ENCODE results near the gene HADHA. TPM values are rescaled to one million over a fixed set of nuclear protein-coding genes. Genes with fewer than 3 reads are reported as not detected.
A peak's percentile ranks its signal among the peaks of the same experiment; 100 is the strongest.

Gene HADHA
- total and polyA plus RNA-seq, 2 donors (not counting 1 experiment from before 2014, with no cell fraction given): 29.8 to 96.7 TPM

- Histone ChIP-seq H3K36me3 (replicated peaks in 1 of 2; ENCODE audit: control extremely low read depth in 1 of 2, control insufficient read depth in 1 of 2, extremely low read depth in 1 of 2, insufficient read depth in 2 of 2, low read length in 1 of 2) (peaks cover 5 to 16% of the 10 kb centered on the region in 2 experiments), H3K4me1 (ENCODE audit: control insufficient read depth in 2 of 2, insufficient read depth in 2 of 2, low read length in 2 of 2) (peaks cover 31 to 41% of the 10 kb centered on the region in 2 donors), H3K4me2 (replicated peaks; ENCODE audit: low read depth, low read length, poor library complexity, severe bottlenecking) (peak overlapping the region; percentile 91), H3K27ac (ENCODE audit: low read length in 2 of 2) (no peak overlapping the region), H3K4me3 (ENCODE audit: control extremely low read depth in 1 of 5, extremely low read depth in 1 of 5, insufficient read depth in 1 of 5, low read depth in 2 of 5, low read length in 4 of 5) (no peak overlapping the region), H4K20me1 (ENCODE audit: control insufficient read depth, insufficient read depth, low read length, poor library complexity, severe bottlenecking) (peaks cover 20% of the 10 kb centered on the region), H3K79me2 (ENCODE audit: control insufficient read depth, insufficient read depth, low read length) (peaks cover 83% of the 10 kb centered on the region), H3K9ac (ENCODE audit: low read length) (no peak overlapping the region), H3K27me3 (replicated peaks in 1 of 4; ENCODE audit: control extremely low read depth in 1 of 4, control insufficient read depth in 3 of 4, insufficient read depth in 4 of 4, low read length in 3 of 4) (no peaks in the 10 kb centered on the region), H3K9me3 (ENCODE audit: control extremely low read depth in 1 of 3, control insufficient read depth in 2 of 3, insufficient read depth in 1 of 3, low read length in 2 of 3) (no peaks in the 10 kb centered on the region), H2AFZ (ENCODE audit: insufficient read depth, low read depth, low read length, poor library complexity, severe bottlenecking) (no peak overlapping the region)
- TF ChIP-seq CTCF (IDR thresholded peaks at IDR 0.05) (no peak), EZH2 (IDR thresholded peaks at IDR 0.05; ENCODE audit: borderline replicate concordance, insufficient read depth, low read depth, low read length, poor library complexity, severe bottlenecking) (no peak)
- intact Hi-C loops (cut with micrococcal nuclease): no loop called here
- DNase-seq: no peak
- ChIA-PET POLR2A (no interaction called here), CTCF (interaction anchor here (0.8 kb wide), 1 partner anchor 57 kb away, joined by 3 read pairs; no protein-coding TSS in a partner anchor)
- Mint-ChIP-seq H3K27ac (no peak overlapping the region), H3K4me3 (peak overlapping the region; percentile 42), H3K9me3 (ENCODE audit: insufficient read depth) (no peaks in the 10 kb centered on the region), H3K4me1 (peaks cover 55% of the 10 kb centered on the region), H3K27me3 (no peaks in the 10 kb centered on the region)
- ATAC-seq (ENCODE audit: low read depth): no peak
- WGBS (ENCODE audit: insufficient coverage): no CpG with 5 or more reads among the region's 6 CpGs
Observed at GRCh38 chr2:26241928-26242436, 2.5 kb downstream of the HADHA start.

- Histone ChIP-seq H3K4me2 (replicated peaks; ENCODE audit: low read depth, low read length, poor library complexity, severe bottlenecking) (no peak overlapping the region), H3K27me3 (replicated peaks in 1 of 4; ENCODE audit: control extremely low read depth in 1 of 4, control insufficient read depth in 3 of 4, insufficient read depth in 4 of 4, low read length in 3 of 4) (no peaks in the 10 kb centered on the region), H3K27ac (ENCODE audit: low read length in 2 of 2) (no peak overlapping the region), H4K20me1 (ENCODE audit: control insufficient read depth, insufficient read depth, low read length, poor library complexity, severe bottlenecking) (peaks cover 16% of the 10 kb centered on the region), H3K79me2 (ENCODE audit: control insufficient read depth, insufficient read depth, low read length) (peaks cover 58% of the 10 kb centered on the region), H3K4me3 (ENCODE audit: control extremely low read depth in 1 of 5, extremely low read depth in 1 of 5, insufficient read depth in 1 of 5, low read depth in 2 of 5, low read length in 4 of 5) (no peak overlapping the region), H2AFZ (ENCODE audit: insufficient read depth, low read depth, low read length, poor library complexity, severe bottlenecking) (no peak overlapping the region), H3K9me3 (ENCODE audit: control extremely low read depth in 1 of 3, control insufficient read depth in 2 of 3, insufficient read depth in 1 of 3, low read length in 2 of 3) (no peaks in the 10 kb centered on the region), H3K4me1 (ENCODE audit: control insufficient read depth in 2 of 2, insufficient read depth in 2 of 2, low read length in 2 of 2) (peaks cover 13 to 19% of the 10 kb centered on the region in 2 donors), H3K9ac (ENCODE audit: low read length) (no peak overlapping the region), H3K36me3 (replicated peaks in 1 of 2; ENCODE audit: control extremely low read depth in 1 of 2, control insufficient read depth in 1 of 2, extremely low read depth in 1 of 2, insufficient read depth in 2 of 2, low read length in 1 of 2) (peaks cover 9 to 49% of the 10 kb centered on the region in 2 experiments)
- no peak for TF ChIP-seq CTCF (IDR thresholded peaks at IDR 0.05)
- no peak for TF ChIP-seq EZH2 (IDR thresholded peaks at IDR 0.05; ENCODE audit: borderline replicate concordance, insufficient read depth, low read depth, low read length, poor library complexity, severe bottlenecking)
- POLR2A ChIA-PET: no interaction called here
- Mint-ChIP-seq H3K9me3 (ENCODE audit: insufficient read depth) (no peaks in the 10 kb centered on the region), H3K4me1 (peaks cover 30% of the 10 kb centered on the region), H3K4me3 (no peak overlapping the region), H3K27me3 (no peaks in the 10 kb centered on the region), H3K27ac (no peak overlapping the region)
- DNase-seq (no peak), ATAC-seq (ENCODE audit: low read depth) (no peak)
- WGBS (ENCODE audit: insufficient coverage): no CpG with 5 or more reads among the region's 4 CpGs
- CTCF ChIA-PET: no interaction called here
- intact Hi-C loops (cut with micrococcal nuclease): no loop called here
Observed at GRCh38 chr2:26238311-26238958, 6.0 kb downstream of the HADHA start.
